Activated CD4-positive, CD25-positive, alpha-beta regulatory T cell treated with anti-CD3 and anti-CD28 coated beads, Interleukin-2, amount 50 U/mL, for 16 hours (primary cell): Measurements from ENCODE around the gene SELENOM.
"Not testable (repeated sequence)": the region's sequence is repeated elsewhere in the genome, so short reads cannot be mapped to it uniquely, and the experiment has no call there.

Source experiments
- DNase-seq: peaks from one replicate; pipeline ENCODE4 v3.0.0-alpha.2; 2020; ENCODE audit warnings: low read depth, low spot score

Gene SELENOM

GRCh38 chr22:31079095-31079642 lies 28.2 kb downstream of the SELENOM start:
- no peak for DNase-seq

GRCh38 chr22:31078389-31078788 lies 29.0 kb downstream of the SELENOM start:
- not testable (repeated sequence) for DNase-seq

- DNase-seq = no peak
Measured at GRCh38 chr22:31077681-31078080, 29.7 kb downstream of the SELENOM start.

- no peak for DNase-seq
Measured at GRCh38 chr22:31075961-31076360, 31.4 kb downstream of the SELENOM start.

GRCh38 chr22:31073545-31074145 lies 33.7 kb downstream of the SELENOM start:
- not testable (repeated sequence) for DNase-seq

GRCh38 chr22:31073125-31073524 lies 34.2 kb downstream of the SELENOM start:
- not testable (repeated sequence) for DNase-seq

- DNase-seq = not testable (repeated sequence)
Measured at GRCh38 chr22:31069691-31070314, 37.6 kb downstream of the SELENOM start.

- no peak for DNase-seq
Measured at GRCh38 chr22:31068970-31069369, 38.4 kb downstream of the SELENOM start.

- DNase-seq = no peak
Measured at GRCh38 chr22:31064369-31064768, 43.0 kb downstream of the SELENOM start.

- no peak for DNase-seq
Measured at GRCh38 chr22:31062566-31063230, 44.7 kb downstream of the SELENOM start.

- DNase-seq = not testable (repeated sequence)
Measured at GRCh38 chr22:31059663-31060062, 47.7 kb downstream of the SELENOM start.

- DNase-seq = no peak
Measured at GRCh38 chr22:31056986-31057599, 50.3 kb downstream of the SELENOM start.

- no peak for DNase-seq
Measured at GRCh38 chr22:31055635-31056159, 51.7 kb downstream of the SELENOM start.

- no peak for DNase-seq
Measured at GRCh38 chr22:31055117-31055634, 52.2 kb downstream of the SELENOM start.
